HG03097 (cell line): ENCODE measurements around the gene SEC11A.
A peak's percentile ranks its signal among the peaks of the same experiment; 100 is the strongest.

Experiments used
- ATAC-seq: cut with Tn5 transposase; IDR thresholded peaks from one replicate; pipeline ENCODE4 v1.9.1; 2021; ENCODE audit not compliant: unreplicated experiment, low FRiP score

SEC11A gene

DNA sequence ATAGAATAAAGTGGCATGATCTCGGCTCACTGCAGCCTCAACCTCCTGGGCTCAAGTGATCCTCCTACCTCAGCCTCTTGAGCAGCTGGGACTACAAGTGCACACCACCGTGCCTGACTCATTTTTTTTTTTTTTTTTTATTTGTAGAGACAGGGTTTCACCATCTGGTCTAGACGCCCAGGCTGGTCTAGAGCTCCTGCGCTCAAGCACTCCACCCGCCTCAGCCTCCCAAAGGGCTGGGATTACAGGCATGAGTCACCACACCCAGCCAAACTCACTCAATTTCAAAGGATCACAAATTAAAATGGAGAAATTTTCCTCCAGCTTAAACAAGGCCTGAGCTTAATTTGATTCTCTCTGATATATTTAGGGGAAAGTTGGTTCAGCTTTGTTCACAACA lies 30.6 kb downstream of the SEC11A start:
- ATAC-seq = no peak

DNA sequence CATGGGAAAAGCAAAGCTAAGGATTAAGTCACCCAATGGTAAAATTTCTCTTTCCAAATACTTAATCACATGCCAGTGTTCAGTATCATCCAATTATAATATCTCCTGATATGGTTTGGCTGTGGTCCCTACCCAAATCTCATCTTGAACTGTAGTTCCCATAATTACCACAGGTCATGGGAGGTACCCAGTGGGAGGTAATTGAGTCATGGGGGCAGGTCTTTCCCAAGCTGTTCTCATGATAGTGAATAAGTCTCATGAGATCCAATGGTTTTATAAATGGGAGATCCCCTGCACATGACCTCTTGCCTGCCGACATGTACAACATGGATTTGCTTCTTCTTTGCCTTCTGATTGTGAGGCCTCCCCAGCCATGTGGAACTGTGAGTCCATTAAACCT lies 31.8 kb downstream of the SEC11A start:
- no peak for ATAC-seq

DNA sequence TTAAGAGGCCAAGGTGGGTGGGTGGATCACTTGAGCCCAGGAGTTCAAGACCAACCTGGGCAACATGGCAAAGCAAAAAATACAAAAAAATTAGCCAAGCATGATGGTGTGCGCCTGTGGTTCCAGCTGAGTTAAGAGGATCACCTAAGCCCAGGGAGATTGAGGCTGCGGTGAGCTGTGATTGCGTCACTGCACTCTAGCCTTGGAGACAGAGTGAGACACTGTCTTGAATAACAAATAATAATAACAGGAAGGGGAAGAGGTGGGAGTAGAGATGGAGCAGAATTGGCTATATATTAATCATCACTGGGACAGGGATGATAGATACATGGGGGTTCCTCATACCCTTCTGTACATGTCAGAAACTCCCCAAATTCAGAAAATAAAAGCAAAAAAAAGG lies 34.1 kb downstream of the SEC11A start:
- no peak for ATAC-seq

DNA sequence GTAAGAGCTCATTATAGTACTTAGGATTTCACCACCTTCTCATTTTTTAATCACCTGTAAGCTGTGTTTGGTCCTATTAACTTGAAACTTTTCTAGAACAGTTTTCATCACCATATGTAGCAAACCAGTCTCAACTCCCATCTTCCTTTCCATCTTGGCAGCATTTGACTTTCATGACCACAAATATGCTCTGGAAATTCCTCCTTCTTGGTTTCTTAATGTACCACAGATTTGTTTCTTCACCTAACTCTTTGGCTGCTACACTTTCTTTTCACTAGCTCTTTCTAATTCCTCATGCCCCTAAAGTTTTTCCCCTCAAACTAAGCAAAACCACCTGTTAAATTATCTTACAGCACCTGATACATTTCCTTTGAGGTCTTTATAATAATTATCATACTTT lies 44.7 kb downstream of the SEC11A start:
- ATAC-seq = no peak

DNA sequence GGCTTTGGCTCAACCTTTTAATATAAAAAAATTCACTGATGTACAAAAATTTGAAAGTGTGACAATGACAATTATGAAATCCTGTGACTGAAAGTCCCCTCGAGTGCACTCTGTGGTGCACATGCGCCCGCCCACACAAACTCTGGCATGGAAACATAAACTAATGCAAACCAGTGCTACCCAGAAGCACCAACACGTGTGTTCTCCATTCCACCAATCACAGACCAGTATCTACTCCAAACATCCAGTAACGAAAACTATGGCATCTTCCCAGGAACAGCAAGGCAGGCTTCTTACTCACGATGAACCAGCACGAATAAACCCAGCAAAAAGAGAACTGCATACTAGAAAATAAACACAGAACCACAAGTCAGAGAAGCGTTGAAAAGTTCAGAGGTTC lies 46.2 kb downstream of the SEC11A start:
- ATAC-seq = no peak

DNA sequence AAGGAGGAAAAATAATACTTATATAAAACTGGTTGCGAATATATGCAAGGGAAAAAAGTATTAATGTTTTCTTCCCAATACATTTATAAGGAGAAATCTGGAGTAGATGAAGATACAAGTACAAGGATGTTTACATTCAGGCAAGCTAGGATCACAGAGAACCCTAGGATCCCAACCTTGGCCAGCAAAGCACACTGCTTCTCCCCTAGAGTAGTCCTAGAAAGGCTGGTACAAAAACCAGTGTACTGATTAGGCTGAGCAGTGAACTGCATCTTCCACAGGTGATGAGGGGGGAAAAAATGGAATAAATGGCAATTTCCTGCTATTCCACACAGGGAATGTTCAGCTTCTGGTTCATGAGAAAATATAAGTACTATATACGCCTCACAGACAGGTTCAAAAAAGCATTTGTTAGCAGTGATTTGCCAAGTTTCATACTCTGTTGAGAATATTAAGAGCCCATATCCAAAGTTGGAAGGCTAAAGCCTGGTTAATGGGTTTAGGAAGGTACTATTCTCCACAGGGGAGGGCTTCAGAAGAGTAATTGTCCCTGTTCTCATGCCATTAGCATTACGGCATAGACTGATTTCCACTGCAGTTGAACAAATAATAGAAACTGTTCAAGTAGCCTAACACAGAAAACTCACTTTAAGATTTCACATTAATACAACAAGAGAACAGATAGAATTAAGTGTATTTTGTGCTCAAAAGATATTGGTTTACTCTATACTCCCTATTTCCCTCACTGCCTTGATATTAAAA lies 47.5 kb downstream of the SEC11A start:
- no peak for ATAC-seq

DNA sequence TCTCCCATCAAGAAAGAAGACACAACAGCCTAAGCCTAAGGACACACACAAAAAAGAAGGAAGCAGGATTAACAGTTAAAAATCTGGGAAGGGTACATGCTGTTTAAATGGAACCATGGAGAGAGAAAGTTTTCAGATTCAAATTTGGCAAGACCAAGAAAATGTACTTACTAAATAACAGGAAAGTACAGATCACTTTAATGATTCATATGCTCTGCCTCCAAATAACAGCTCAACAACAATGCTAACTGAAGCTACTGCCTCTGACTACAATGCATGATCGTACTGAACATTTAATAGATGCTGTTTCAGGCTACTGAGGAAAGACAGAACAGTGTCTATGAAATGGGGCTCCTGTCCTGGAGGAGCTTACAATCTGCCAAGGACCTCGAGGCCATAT lies 49.6 kb downstream of the SEC11A start:
- no peak for ATAC-seq

DNA sequence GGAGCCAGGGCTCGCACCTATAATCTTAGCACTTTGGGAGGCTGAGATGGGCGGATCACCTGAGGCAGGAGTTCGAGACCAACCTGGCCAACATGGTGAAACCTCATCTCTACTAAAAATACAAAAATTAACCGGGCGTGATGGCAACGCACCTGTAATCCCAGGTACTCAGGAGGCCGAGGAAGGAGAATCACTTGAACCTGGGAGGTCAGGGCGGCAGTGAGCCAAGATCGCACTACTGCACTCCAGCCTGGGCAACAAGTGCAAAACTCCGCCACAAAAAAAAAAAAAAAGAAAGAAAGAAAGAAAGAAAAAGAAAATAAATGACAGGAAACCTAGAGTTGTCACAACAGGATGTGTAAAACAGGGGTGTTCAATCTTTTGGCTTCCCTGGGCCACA lies 54.9 kb downstream of the SEC11A start:
- ATAC-seq = no peak

DNA sequence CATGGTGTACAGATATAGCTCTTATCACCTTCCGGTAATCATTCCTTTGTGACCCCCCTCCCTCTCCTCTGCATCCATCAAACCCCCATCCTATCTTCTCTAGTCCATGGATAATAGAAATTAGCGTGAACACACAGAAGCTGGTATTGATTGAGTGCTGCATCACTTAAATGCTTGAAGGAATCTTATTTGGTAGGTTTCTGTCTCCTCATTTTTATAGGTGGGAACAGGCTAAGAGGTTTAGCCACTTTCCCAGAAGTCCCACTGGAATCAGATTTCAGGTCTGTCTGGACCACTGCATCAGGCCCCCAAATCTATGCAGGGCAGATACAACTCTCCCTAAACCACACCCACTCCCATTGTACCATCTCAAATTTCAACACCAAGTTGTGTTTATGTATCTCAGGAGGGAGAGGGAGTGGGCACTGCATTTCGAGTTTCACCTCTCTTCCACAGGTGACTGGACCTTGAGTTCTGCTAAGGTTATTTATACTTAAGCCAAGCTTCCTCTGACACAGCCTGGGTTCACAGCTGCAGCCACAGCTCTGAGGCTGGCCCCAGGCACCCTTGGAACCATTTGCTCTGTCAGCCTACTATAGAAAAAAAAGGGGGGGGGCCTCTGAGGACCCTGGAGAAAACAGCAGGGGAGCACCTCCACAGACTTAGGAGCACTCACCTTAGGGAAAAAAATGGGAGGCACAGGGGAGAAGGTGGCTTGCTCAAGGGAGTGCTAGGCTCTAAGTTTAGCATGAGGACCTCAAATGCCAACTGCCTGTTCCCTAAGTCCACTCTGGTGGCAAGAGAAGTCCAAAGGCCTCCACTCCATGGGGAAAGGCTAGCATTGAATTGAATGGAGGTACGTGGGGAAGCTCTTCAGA lies 55.8 kb downstream of the SEC11A start:
- no peak for ATAC-seq

DNA sequence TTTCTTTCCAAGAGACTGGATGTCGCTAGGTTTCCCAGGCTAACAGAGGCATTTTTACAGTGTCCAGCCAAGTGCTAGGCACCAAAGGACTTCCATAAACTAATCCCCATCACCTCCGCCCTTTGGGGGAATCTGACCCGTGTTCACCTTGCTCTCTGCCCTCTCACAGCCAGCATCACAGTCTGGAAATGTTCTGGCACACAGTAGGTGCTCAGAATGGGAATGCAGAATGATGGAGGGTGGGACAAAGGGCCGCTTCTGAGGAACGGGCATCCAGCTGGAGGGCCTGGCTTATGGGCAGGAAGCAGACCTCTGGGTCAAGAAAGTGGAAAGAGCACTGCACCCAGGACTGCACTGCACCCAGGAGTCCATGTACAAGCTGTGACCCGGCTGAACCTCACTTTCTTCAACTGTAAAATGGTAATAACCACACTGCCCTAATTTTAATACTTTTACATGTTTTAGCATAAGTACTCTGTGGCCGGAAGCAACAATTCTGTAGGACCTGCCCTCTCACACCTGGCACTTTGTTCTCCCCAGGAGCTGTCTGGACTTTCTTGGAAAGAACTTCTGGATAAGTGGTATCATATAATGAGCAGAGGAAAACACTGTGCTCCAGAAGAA lies 57.0 kb downstream of the SEC11A start:
- ATAC-seq = no peak

DNA sequence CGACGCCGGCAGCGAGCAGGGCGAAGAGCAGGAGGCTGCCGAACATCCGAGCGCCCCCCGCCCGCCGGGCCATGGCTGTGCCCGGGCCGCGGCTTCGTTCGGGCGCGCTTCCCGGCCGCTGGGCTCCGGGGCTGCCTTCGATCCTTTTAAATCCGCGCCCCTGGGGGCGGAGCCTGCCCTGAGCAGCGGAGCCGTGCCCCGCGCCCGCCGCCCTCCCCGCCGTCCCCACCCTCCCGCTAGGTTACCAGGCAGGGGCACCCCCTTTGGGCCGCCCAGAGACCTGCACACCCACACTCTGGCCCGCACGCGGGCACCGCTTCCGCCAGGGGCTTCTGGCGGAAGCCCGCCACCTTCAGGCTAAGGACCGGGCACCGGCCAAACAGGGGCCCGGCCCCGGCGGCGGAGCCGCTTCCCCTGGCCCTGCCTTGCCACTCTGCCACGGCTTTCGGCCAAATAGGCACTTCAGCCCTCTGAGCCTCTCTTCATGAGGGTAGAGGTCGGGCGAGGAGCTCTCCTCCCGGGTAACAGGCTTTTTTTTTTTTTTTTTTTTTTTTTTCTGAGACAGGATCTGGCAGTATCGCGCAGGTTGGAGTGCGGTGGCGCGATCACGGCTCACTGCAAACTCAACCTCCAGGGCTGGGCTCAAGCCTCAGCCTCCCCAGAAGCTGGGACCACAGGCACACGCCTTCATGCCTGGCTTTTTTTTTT lies 57.7 kb downstream of the SEC11A start, which contains the start of gene NMB:
TSS of gene NMB (minus strand) at position 120 of the 708 bp plus-strand sequence. CDS start at position 73, 47 bp downstream.
- peak; percentile 68 for ATAC-seq

DNA sequence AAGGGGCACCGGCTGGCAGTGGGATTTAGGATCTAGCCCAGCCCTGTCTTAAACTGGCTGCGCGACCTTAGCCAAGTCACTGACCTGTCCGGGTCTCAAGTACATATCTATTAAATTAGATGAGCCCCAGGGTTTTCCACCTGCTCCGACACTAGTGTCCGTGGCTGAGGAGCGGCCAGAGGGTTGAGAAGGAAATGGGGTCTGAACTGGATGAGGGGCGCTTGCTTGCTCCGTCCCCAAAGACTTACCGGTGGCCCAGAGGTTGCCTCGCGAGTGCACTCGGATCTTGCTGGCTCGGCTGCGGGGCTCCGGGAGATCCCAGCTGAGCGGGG lies 58.2 kb downstream of the SEC11A start:
- ATAC-seq = no peak

DNA sequence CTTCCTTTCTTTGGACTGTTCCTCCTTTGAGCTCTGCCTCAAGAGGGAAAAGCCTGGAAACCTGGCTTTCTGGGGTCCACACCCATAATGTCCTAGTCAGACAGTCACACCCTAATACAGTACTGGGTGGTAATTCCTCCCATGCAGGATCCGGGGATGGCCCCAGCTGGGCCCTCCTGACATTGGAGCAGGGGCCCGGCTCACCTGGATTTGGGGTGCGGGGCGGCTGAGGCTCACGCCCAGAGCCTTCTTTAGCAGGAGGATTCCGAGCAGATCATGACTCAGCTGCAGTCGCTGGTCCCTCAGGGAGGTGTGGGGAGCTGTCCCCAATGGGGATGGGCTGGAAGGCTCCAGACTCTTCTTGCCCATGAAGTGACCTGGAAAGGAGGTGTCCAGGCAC lies 59.0 kb downstream of the SEC11A start:
- ATAC-seq = no peak

DNA sequence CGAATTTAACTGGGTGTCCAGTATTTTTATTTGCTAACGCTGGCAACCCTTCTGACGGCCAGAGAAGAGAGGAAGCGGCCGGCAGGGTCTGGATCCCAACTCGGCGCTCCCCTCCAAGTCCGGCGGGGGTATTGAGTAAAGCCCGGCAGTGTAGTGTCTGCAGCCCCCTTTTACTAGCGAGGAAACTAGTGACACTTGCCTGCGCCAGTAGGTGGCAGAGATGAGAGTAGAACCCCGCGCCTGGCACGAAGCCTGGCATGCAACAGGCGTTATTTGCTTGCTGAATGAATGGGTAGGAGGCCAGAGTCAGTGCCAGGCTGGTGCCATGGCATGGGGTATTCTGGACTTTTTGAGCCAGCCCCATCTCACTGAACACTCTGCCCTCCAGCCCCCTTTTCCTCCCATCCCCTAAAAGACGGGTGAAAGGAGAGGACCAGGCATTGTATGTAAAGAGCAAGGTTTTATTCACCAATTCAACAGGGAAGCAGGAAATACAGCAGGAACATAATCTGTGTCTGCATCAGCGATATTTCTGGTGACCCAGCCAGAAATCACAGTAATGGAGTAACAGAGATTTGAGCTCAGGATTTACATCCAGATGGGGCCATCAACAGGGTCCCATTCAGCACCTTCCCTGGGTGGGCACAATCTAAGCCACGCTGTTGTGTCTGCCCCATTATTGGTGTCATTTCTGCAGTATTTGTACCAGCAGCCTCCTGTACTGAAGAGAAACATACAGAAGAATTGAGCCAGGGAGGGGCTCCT lies 61.1 kb downstream of the SEC11A start:
- no peak for ATAC-seq

DNA sequence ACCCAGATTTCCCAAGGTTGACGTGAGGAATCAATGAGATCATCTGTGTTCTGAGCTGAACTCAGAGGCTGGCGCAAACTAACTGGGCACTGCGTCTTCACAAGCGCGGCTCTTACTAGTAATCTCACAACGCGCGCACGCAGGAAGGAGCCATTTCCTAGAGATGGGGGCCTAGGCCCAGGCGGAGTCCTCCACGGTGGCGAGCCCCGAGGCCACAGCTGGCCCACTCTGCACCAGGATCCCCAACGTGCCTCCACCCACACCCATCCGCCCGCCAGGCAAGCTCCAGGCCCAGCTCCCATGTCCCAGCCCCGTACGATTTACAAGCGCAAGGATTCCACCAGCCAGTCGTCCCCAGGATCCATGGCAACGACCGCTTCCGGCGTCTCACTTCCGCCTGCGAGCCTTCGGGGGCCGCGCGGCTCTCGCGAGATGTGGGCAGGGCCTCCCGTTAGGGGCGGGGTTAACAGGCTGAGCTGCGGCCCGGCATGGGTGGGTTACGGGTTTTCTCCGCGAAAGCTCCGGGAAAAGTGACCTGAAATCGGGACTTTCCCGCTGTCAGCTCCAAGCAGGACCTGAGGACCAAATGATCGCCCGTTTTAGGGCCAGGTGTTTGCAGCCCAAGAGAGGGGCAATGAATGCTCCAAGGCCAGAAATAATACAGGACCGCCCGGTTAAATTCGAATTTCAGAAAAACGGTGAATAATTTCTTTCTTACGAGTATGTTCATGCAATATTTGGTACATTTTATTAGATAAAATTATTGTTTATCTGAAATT lies 61.8 kb downstream of the SEC11A start, which contains the start of gene WDR73:
TSS of gene WDR73 (minus strand) at position 374 of the 779 bp plus-strand sequence. CDS start at position 365, 9 bp downstream.
- ATAC-seq = peak; percentile 73

DNA sequence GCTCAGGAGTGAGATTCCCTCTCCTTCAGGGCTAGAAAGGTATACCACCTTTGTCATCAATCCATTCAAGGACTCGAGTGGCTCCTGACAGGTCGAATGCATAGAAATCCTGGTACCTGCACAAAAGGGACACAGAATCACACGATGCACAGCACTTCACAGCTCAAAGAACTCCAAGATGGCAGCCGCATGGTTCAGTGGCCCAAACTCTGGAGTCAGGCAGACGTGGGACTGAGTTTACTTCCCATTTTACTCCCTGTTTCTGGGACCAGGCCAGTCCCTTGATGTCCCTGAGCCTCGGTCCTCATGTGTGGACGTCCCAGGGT lies 62.4 kb downstream of the SEC11A start:
- no peak for ATAC-seq

DNA sequence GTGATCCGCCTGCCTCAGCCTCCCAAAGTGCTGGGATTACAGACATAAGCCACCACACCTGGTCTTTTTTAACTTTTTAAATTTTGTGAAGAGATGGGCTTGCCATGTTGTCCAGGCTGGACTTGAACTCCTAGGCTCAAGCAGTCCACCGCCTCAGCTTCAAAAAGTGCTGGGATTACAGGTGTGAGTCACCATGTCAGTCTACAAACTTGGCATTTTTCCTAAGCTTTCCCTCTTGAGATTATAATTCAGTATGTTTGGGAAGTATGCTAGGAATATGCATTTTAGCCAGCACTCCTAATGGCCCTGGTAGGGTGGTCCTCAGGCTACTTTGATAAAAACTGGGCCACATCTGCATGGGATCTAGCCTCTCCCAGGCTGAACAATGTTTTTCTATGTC lies 66.2 kb downstream of the SEC11A start:
- no peak for ATAC-seq

DNA sequence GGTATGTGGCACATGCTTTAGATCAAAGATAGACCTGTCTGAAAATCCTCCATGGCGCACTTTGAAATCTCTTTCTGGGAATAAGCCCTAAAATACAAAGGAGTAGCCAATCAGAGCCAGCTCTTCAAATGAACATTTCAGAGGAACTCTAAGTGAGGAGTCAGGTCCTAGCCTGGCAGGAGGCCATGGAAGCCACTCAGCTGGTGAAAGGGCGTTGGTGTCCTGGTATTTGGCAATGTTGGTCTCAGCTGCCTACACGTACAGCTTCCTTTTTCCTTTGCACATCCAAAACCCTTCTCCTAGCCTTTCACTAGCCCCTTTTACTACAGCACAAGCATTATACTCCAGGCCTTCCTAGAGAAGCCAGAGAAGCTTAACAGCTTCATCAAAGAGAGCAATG lies 67.4 kb downstream of the SEC11A start:
- no peak for ATAC-seq

DNA sequence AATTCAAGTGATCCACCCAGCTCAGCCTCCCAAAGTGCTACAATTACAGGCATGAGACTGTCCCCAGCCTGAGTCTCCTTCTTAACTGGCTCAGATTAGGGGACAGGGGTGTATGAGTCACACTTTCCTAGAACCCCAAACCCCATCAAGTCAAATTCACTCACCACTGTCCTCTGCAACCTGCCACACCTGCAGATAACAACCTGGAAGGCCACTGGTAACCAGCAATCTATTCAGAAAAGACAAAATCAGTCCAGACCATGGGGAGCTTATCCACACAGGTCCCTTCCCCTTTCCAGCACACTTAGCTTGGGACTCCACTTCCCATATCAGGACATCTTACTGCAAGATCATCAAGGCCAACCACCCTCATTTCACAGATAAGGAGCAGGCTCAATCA lies 68.2 kb downstream of the SEC11A start:
- no peak for ATAC-seq
